H9 (cell line): ENCODE results near the gene APOA4. TPM values are rescaled to one million over a fixed set of nuclear protein-coding genes. Genes with fewer than 3 reads are reported as not detected.

ENCODE experiments used
- DNase-seq: peaks from one replicate; pipeline ENCODE4 v3.0.0-alpha.2; 2017
- H2AFZ ChIP-seq: one replicate; pipeline ENCODE4 v1.6.1; 2013; ENCODE audit warnings: mild to moderate bottlenecking, low read length, control low read depth, moderate library complexity
- H2AK5ac ChIP-seq: 2 replicates; pipeline ENCODE4 v1.6.1; 2013; ENCODE audit warnings: low read length, control low read depth, mixed read lengths; ENCODE audit not compliant: insufficient read length
- H2BK120ac ChIP-seq: one replicate; pipeline ENCODE4 v1.6.1; 2013; ENCODE audit warnings: low read depth, mild to moderate bottlenecking, low read length, control low read depth, inconsistent platforms; ENCODE audit not compliant: poor library complexity, severe bottlenecking
- H2BK12ac ChIP-seq: 2 replicates; pipeline ENCODE4 v1.6.1; 2013; ENCODE audit warnings: low read length, control low read depth, mixed read lengths, low read depth; ENCODE audit not compliant: insufficient read length
- H2BK15ac ChIP-seq: 2 replicates; pipeline ENCODE4 v1.6.1; 2013; ENCODE audit warnings: low read depth, low read length, control low read depth
- H2BK20ac ChIP-seq: one replicate; pipeline ENCODE4 v1.6.1; 2013; ENCODE audit warnings: low read depth, mild to moderate bottlenecking, low read length, control low read depth, inconsistent platforms; ENCODE audit not compliant: poor library complexity, severe bottlenecking
- H2BK5ac ChIP-seq: 2 replicates; pipeline ENCODE4 v1.6.1; 2013; ENCODE audit warnings: low read length, control low read depth, mixed read lengths; ENCODE audit not compliant: insufficient read length
- H3K14ac ChIP-seq: 2 replicates; pipeline ENCODE4 v1.6.1; 2013; ENCODE audit warnings: low read length, control low read depth; ENCODE audit not compliant: insufficient read depth
- H3K18ac ChIP-seq: 2 replicates; pipeline ENCODE4 v1.6.1; 2013; ENCODE audit warnings: low read depth, mild to moderate bottlenecking, mixed read lengths, low read length, control low read depth; ENCODE audit not compliant: insufficient read length
- H3K23ac ChIP-seq: 2 replicates; pipeline ENCODE4 v1.6.1; 2013; ENCODE audit warnings: low read length, control low read depth, mixed read lengths, low read depth; ENCODE audit not compliant: insufficient read length
- H3K23me2 ChIP-seq: 2 replicates; pipeline ENCODE4 v1.6.1; 2013; ENCODE audit warnings: low read depth, mild to moderate bottlenecking, mixed read lengths, low read length, control low read depth; ENCODE audit not compliant: insufficient read length, poor library complexity, severe bottlenecking
- H3K27ac ChIP-seq: 2 replicates; pipeline ENCODE4 v1.5.1; 2013; ENCODE audit warnings: low read length, control low read depth, mixed read lengths, low read depth; ENCODE audit not compliant: insufficient read length
- H3K27me3 ChIP-seq: 2 replicates; pipeline ENCODE4 v1.6.1; 2013; ENCODE audit warnings: low read length, control low read depth, inconsistent platforms; ENCODE audit not compliant: insufficient read depth
- H3K4ac ChIP-seq: 2 replicates; pipeline ENCODE4 v1.6.1; 2013; ENCODE audit warnings: low read depth, mild to moderate bottlenecking, control low read depth, inconsistent platforms, low read length, moderate library complexity
- H3K4me1 ChIP-seq: 2 replicates; pipeline ENCODE4 v1.6.1; 2013; ENCODE audit warnings: low read length, control low read depth, inconsistent platforms; ENCODE audit not compliant: insufficient read depth
- H3K4me2 ChIP-seq: 2 replicates; pipeline ENCODE4 v1.6.1; 2013; ENCODE audit warnings: low read length, control low read depth, mixed read lengths; ENCODE audit not compliant: insufficient read length, insufficient read depth
- H3K56ac ChIP-seq: 2 replicates; pipeline ENCODE4 v1.6.1; 2013; ENCODE audit warnings: low read depth, mild to moderate bottlenecking, mixed read lengths, low read length, control low read depth; ENCODE audit not compliant: insufficient read length
- H3K79me1 ChIP-seq: 2 replicates; pipeline ENCODE4 v1.6.1; 2013; ENCODE audit warnings: low read depth, mild to moderate bottlenecking, moderate library complexity, low read length, control low read depth, inconsistent platforms; ENCODE audit not compliant: insufficient read depth, poor library complexity, severe bottlenecking
- H3K79me2 ChIP-seq: 2 replicates; pipeline ENCODE4 v1.6.1; 2013; ENCODE audit warnings: low read length, control low read depth, inconsistent platforms; ENCODE audit not compliant: insufficient read depth
- H3K9ac ChIP-seq: 2 replicates; pipeline ENCODE4 v1.6.1; 2013; ENCODE audit warnings: low read length, control low read depth, mixed read lengths; ENCODE audit not compliant: insufficient read length; ENCODE audit errors: extremely low read depth
- H3K9me3 ChIP-seq: one replicate; pipeline ENCODE4 v1.6.1; 2013; ENCODE audit warnings: low read depth, low read length, inconsistent platforms; ENCODE audit not compliant: control insufficient read depth
- H3T11ph ChIP-seq: one replicate; pipeline ENCODE4 v1.6.1; 2013; ENCODE audit warnings: mild to moderate bottlenecking, low read length, control low read depth, inconsistent platforms
- H4K20me1 ChIP-seq: one replicate; pipeline ENCODE4 v1.6.1; 2013; ENCODE audit not compliant: control insufficient read depth, insufficient read length, insufficient read depth
- H4K5ac ChIP-seq: 2 replicates; pipeline ENCODE4 v1.6.1; 2013; ENCODE audit warnings: low read depth, mild to moderate bottlenecking, mixed read lengths, low read length, control low read depth; ENCODE audit not compliant: insufficient read length
- H4K8ac ChIP-seq: replicated peaks from 2 replicates; pipeline ENCODE4 v1.6.1; 2013; ENCODE audit warnings: low read length, control low read depth, mixed read lengths, low read depth; ENCODE audit not compliant: insufficient read length
- H4K91ac ChIP-seq: 2 replicates; pipeline ENCODE4 v1.6.1; 2013; ENCODE audit warnings: low read depth, mild to moderate bottlenecking, moderate library complexity, mixed read lengths, low read length, control low read depth; ENCODE audit not compliant: insufficient read length
- H3K27ac Mint-ChIP-seq, 3 experiments: 2 replicates in 2 of 3; 3 replicates in 1 of 3; pipeline ENCODE4 v1.8.0; 2020 to 2021; ENCODE audit warnings: mixed read lengths in 3 of 3, mild to moderate bottlenecking in 1 of 3, moderate library complexity in 1 of 3
- H3K27me3 Mint-ChIP-seq: 2 replicates; pipeline ENCODE4 v1.8.0; 2021; ENCODE audit warnings: low read depth, mild to moderate bottlenecking, moderate library complexity, mixed read lengths
- H3K36me3 Mint-ChIP-seq, 3 experiments: 2 replicates in 2 of 3; 3 replicates in 1 of 3; pipeline ENCODE4 v1.8.0; 2020 to 2021; ENCODE audit warnings: low read depth in 3 of 3, mixed read lengths in 3 of 3; ENCODE audit not compliant: insufficient read depth in 1 of 3
- H3K4me1 Mint-ChIP-seq, 2 experiments: 2 replicates each; pipeline ENCODE4 v1.8.0; 2020; ENCODE audit warnings: mixed read lengths in 2 of 2
- H3K4me3 Mint-ChIP-seq, 2 experiments: 2 replicates in 1 of 2; 3 replicates in 1 of 2; pipeline ENCODE4 v1.8.0; 2020 to 2021; ENCODE audit warnings: mild to moderate bottlenecking in 2 of 2, mixed read lengths in 2 of 2, moderate library complexity in 1 of 2
- H3K9me3 Mint-ChIP-seq, 2 experiments: 2 replicates in 1 of 2; 3 replicates in 1 of 2; pipeline ENCODE4 v1.8.0; 2020; ENCODE audit warnings: mild to moderate bottlenecking in 2 of 2, mixed read lengths in 2 of 2, moderate library complexity in 1 of 2
- CTCF ChIP-seq: fragments of 200-600 bp; sonication (generic); conservative IDR thresholded peaks from 3 replicates; pipeline ENCODE4 v1.8.0; 2021; ENCODE audit warnings: antibody characterized with exemption, mild to moderate bottlenecking
- WGBS: extraction: QIAGEN DNeasy Blood & Tissue Kit; methylation state at CpG from one replicate; pipeline ENCODE4 v1.1.7; 2013; ENCODE audit warnings: missing lambda C conversion rate, low lambda C conversion rate, mixed read lengths; ENCODE audit not compliant: insufficient read length; ENCODE audit errors: extremely low coverage; 5-methylcytosine and 5-hydroxymethylcytosine counted together
- total RNA-seq: library from RNA; stranded (reverse); gene quantifications from 2 replicates; pipeline ENCODE4 v1.2.1, GENCODE V29; 2021

Gene APOA4
- total RNA-seq, 1 experiment from 2014 or later: not detected

GRCh38 chr11:116831790-116832349 lies 8.8 kb upstream of the APOA4 start:
- Histone ChIP-seq H3K14ac (no peak overlapping the region), H2BK15ac (no peak overlapping the region), H3T11ph (no peak overlapping the region), H2AK5ac (no peak overlapping the region), H4K5ac (no peak overlapping the region), H4K20me1 (no peaks in the 10 kb centered on the region), H3K79me1 (no peaks in the 10 kb centered on the region), H2AFZ (no peak overlapping the region), H4K8ac (no peak overlapping the region), H3K4me1 (no peaks in the 10 kb centered on the region), H3K23me2 (peaks cover 6% of the 10 kb centered on the region), H3K27ac (no peak overlapping the region), H4K91ac (no peak overlapping the region), H2BK20ac (no peak overlapping the region), H3K9ac (no peak overlapping the region), H3K18ac (no peak overlapping the region), H2BK120ac (no peak overlapping the region), H3K4me2 (no peak overlapping the region), H3K9me3 (no peaks in the 10 kb centered on the region), H3K23ac (no peak overlapping the region), H3K79me2 (no peaks in the 10 kb centered on the region), H3K27me3 (no peaks in the 10 kb centered on the region), H3K56ac (no peak overlapping the region), H3K4ac (no peak overlapping the region), H2BK12ac (no peak overlapping the region), H2BK5ac (no peak overlapping the region)
- no peaks in the 10 kb centered on the region; a peak in 1 of 7 replicates for H3K36me3 Mint-ChIP-seq
- no peak for DNase-seq
- H3K27me3 Mint-ChIP-seq: peaks cover 24% of the 10 kb centered on the region
- H3K4me1 Mint-ChIP-seq: peaks cover 10 to 17% of the 10 kb centered on the region in 2 experiments
- WGBS: no CpG with 5 or more reads among the region's 7 CpGs
- no peak overlapping the region for H3K4me3 Mint-ChIP-seq
- peaks cover 3 to 5% of the 10 kb centered on the region in 2 experiments; a peak in 3 of 5 replicates for H3K9me3 Mint-ChIP-seq
- TF ChIP-seq CTCF: no peak
- H3K27ac Mint-ChIP-seq: no peak overlapping the region
